ENCODE measurements around the gene ZBTB32. TPM values are rescaled to one million over a fixed set of nuclear protein-coding genes. Genes with fewer than 3 reads are reported as not detected.
A peak's percentile ranks its signal among the peaks of the same experiment; 100 is the strongest.

The ZBTB32 gene
- total RNA-seq, 3 donors from 2014 or later = 0.33 TPM; not detected in 2

- peaks cover 7% of the 10 kb centered on the region for H3K36me3 ChIP-seq
- DNase-seq (ENCODE audit: low spot score in 2 of 2) = no peak
These were observed 33.9 kb downstream of the ZBTB32 start for GRCh38 chr19:35738021-35738886.

GRCh38 chr19:35738887-35739229 lies 34.5 kb downstream of the ZBTB32 start:
- Histone ChIP-seq H3K27me3 (no peaks in the 10 kb centered on the region), H3K4me3 (no peak overlapping the region), H3K36me3 (peaks cover 7% of the 10 kb centered on the region), H3K9me3 (no peaks in the 10 kb centered on the region), H3K27ac (peak overlapping the region in 1 of 2 donors; percentile 89), H3K4me1 (peaks cover 5 to 6% of the 10 kb centered on the region in 2 donors)
- no peak for DNase-seq (ENCODE audit: low spot score in 2 of 2)
- TF ChIP-seq POLR2A (IDR thresholded peaks at IDR 0.05) = no peak
- no peak for TF ChIP-seq POLR2AphosphoS5 (IDR thresholded peaks at IDR 0.05)
- TF ChIP-seq CTCF (IDR thresholded peaks at IDR 0.05) = no peak
- intact Hi-C loops (cut with DNase I; ENCODE audit: low total_unique reads) = no loop called here

More at GRCh38 chr19:35738021-35738886, 33.9 kb downstream of the ZBTB32 start:
- Histone ChIP-seq H3K4me3 (no peak overlapping the region), H3K9me3 (no peaks in the 10 kb centered on the region), H3K4me1 (peaks cover 5 to 6% of the 10 kb centered on the region in 2 donors), H3K27me3 (no peaks in the 10 kb centered on the region), H3K27ac (no peak overlapping the region)
- intact Hi-C loops (cut with DNase I; ENCODE audit: low total_unique reads) = no loop called here
- TF ChIP-seq POLR2AphosphoS5 (IDR thresholded peaks at IDR 0.05) (no peak), POLR2A (IDR thresholded peaks at IDR 0.05) (no peak), CTCF (IDR thresholded peaks at IDR 0.05) (no peak)

GRCh38 chr19:35739275-35740107 lies 35.1 kb downstream of the ZBTB32 start:
- Histone ChIP-seq H3K27ac (peak overlapping the region; percentile 66 to 89), H3K4me1 (peaks cover 6 to 11% of the 10 kb centered on the region in 2 donors), H3K36me3 (peaks cover 7% of the 10 kb centered on the region), H3K4me3 (peak overlapping the region; percentile 53 to 76 (median 65)), H3K27me3 (no peaks in the 10 kb centered on the region), H3K9me3 (no peaks in the 10 kb centered on the region)
- TF ChIP-seq POLR2AphosphoS5 (IDR thresholded peaks at IDR 0.05) (no peak), CTCF (IDR thresholded peaks at IDR 0.05) (no peak), POLR2A (IDR thresholded peaks at IDR 0.05) (no peak)
- intact Hi-C loops (cut with DNase I; ENCODE audit: low total_unique reads) = no loop called here
- DNase-seq (ENCODE audit: low spot score in 2 of 2) = no peak

DNA sequence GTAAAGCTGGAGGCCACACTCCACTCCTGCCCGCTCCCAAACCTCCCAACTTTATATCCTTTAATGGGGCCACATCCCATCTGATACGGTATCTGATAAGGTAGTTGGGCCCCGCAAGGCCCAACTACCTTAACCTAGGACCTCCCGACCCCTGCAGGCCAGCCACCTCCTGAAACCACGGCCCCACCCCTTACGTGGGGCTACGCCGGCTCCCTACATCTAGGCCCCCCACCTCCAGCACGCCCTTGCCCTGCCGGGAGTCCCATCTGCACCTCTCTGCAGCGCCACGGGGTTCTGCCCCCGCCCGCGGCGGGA lies 35.7 kb downstream of the ZBTB32 start:
- peak overlapping the region; percentile 66 to 89 for H3K27ac ChIP-seq
- no peaks in the 10 kb centered on the region for H3K9me3 ChIP-seq
- DNase-seq (ENCODE audit: low spot score in 2 of 2) = no peak
- intact Hi-C loops (cut with DNase I; ENCODE audit: low total_unique reads) = no loop called here
- H3K27me3 ChIP-seq = no peaks in the 10 kb centered on the region
- TF ChIP-seq CTCF (IDR thresholded peaks at IDR 0.05) = no peak
- TF ChIP-seq POLR2AphosphoS5 (IDR thresholded peaks at IDR 0.05) = no peak
- TF ChIP-seq POLR2A (IDR thresholded peaks at IDR 0.05) = no peak
- peaks cover 6 to 11% of the 10 kb centered on the region in 2 donors for H3K4me1 ChIP-seq
- peaks cover 7% of the 10 kb centered on the region for H3K36me3 ChIP-seq
- peak overlapping the region; percentile 53 to 76 (median 65) for H3K4me3 ChIP-seq

Measured in breast epithelium (tissue), 4 donors.